Neuronal stem cell (in vitro differentiated cells): ENCODE results near the gene PCYT1A.

Experiments used
- DNase-seq: peaks from one replicate; pipeline ENCODE4 v3.0.0-alpha.2; 2013; ENCODE audit warnings: low spot score
- H2AFZ ChIP-seq: one replicate; pipeline ENCODE4 v1.6.1; 2013; ENCODE audit warnings: mild to moderate bottlenecking, low read length, inconsistent platforms
- H2AK5ac ChIP-seq: 2 replicates; pipeline ENCODE4 v1.6.1; 2013; ENCODE audit warnings: low read depth, mild to moderate bottlenecking, inconsistent platforms, low read length, moderate library complexity, mixed read lengths
- H2BK120ac ChIP-seq: 2 replicates; pipeline ENCODE4 v1.6.1; 2013; ENCODE audit warnings: low read depth, mild to moderate bottlenecking, inconsistent platforms, low read length, moderate library complexity, mixed read lengths
- H2BK12ac ChIP-seq: one replicate; pipeline ENCODE4 v1.6.1; 2013; ENCODE audit warnings: low read length, inconsistent platforms
- H2BK15ac ChIP-seq: 2 replicates; pipeline ENCODE4 v1.6.1; 2013; ENCODE audit warnings: mild to moderate bottlenecking, low read length, inconsistent platforms, mixed read lengths
- H2BK5ac ChIP-seq: one replicate; pipeline ENCODE4 v1.6.1; 2013; ENCODE audit warnings: inconsistent platforms, mild to moderate bottlenecking, low read length, moderate library complexity
- H3K14ac ChIP-seq: one replicate; pipeline ENCODE4 v1.6.1; 2013; ENCODE audit warnings: low read length, inconsistent platforms
- H3K18ac ChIP-seq: 2 replicates; pipeline ENCODE4 v1.6.1; 2013; ENCODE audit warnings: low read length, inconsistent platforms
- H3K23ac ChIP-seq: 2 replicates; pipeline ENCODE4 v1.6.1; 2013; ENCODE audit warnings: low read depth, mild to moderate bottlenecking, mixed read lengths, low read length, inconsistent platforms; ENCODE audit not compliant: poor library complexity
- H3K27ac ChIP-seq: replicated peaks from 3 replicates; pipeline ENCODE4 v1.5.1; 2013; ENCODE audit warnings: low read length, inconsistent platforms
- H3K27me3 ChIP-seq, 3 experiments: 2 replicates each; pipeline ENCODE4 v1.6.1; 2013; ENCODE audit warnings: low read length in 3 of 3, mild to moderate bottlenecking in 2 of 3, inconsistent platforms in 1 of 3, low read depth in 1 of 3, mixed read lengths in 1 of 3, moderate library complexity in 1 of 3; ENCODE audit not compliant: control insufficient read depth in 3 of 3, insufficient read depth in 3 of 3
- H3K36me3 ChIP-seq, 2 donors: replicated peaks in 1 of 2; 2 replicates each; pipeline ENCODE4 v1.6.1; 2013; ENCODE audit warnings: low read length in 2 of 2; ENCODE audit not compliant: control insufficient read depth in 2 of 2, insufficient read depth in 2 of 2
- H3K4ac ChIP-seq: 2 replicates; pipeline ENCODE4 v1.6.1; 2013; ENCODE audit warnings: inconsistent platforms, mild to moderate bottlenecking, low read length, moderate library complexity
- H3K4me1 ChIP-seq, 2 donors: 1 replicate in 1 of 2; 2 replicates in 1 of 2; pipeline ENCODE4 v1.6.1; 2013; ENCODE audit warnings: low read length in 2 of 2, low read depth in 1 of 2; ENCODE audit not compliant: control insufficient read depth in 2 of 2, insufficient read depth in 1 of 2
- H3K4me2 ChIP-seq: one replicate; pipeline ENCODE4 v1.6.1; 2013; ENCODE audit warnings: mild to moderate bottlenecking, low read length, inconsistent platforms; ENCODE audit not compliant: insufficient read depth, poor library complexity, severe bottlenecking
- H3K4me3 ChIP-seq, 2 donors: 2 replicates each; pipeline ENCODE4 v1.5.1; 2013; ENCODE audit warnings: low read length in 2 of 2, mild to moderate bottlenecking in 2 of 2, inconsistent platforms in 1 of 2, moderate library complexity in 1 of 2
- H3K79me1 ChIP-seq: one replicate; pipeline ENCODE4 v1.6.1; 2013; ENCODE audit warnings: low read depth, mild to moderate bottlenecking, inconsistent platforms, low read length, moderate library complexity
- H3K9ac ChIP-seq: one replicate; pipeline ENCODE4 v1.6.1; 2013; ENCODE audit warnings: mild to moderate bottlenecking, low read depth, low read length, inconsistent platforms; ENCODE audit not compliant: poor library complexity
- H3K9me3 ChIP-seq, 2 donors: replicated peaks in 1 of 2; 2 replicates each; pipeline versions ENCODE3 to v1.6.1; 2013; ENCODE audit warnings: low read length in 2 of 2, mild to moderate bottlenecking in 2 of 2, inconsistent platforms in 1 of 2, low read depth in 1 of 2, mixed read lengths in 1 of 2, moderate library complexity in 1 of 2; ENCODE audit not compliant: control insufficient read depth in 2 of 2, insufficient read depth in 1 of 2
- H4K8ac ChIP-seq: one replicate; pipeline ENCODE4 v1.6.1; 2013; ENCODE audit warnings: low read depth, mild to moderate bottlenecking, inconsistent platforms, low read length, moderate library complexity
- H4K91ac ChIP-seq: one replicate; pipeline ENCODE4 v1.6.1; 2013; ENCODE audit warnings: low read length, low read depth, mild to moderate bottlenecking, inconsistent platforms; ENCODE audit not compliant: poor library complexity
- WGBS, 2 donors: extraction: QIAGEN DNeasy Blood & Tissue Kit; methylation state at CpG; one replicate each; pipeline ENCODE4 v1.1.7; 2013; ENCODE audit warnings: missing lambda C conversion rate in 2 of 2, mixed read lengths in 1 of 2; ENCODE audit not compliant: insufficient read length in 2 of 2, insufficient replicate concordance in 1 of 2; ENCODE audit errors: extremely low coverage in 2 of 2; 5-methylcytosine and 5-hydroxymethylcytosine counted together

PCYT1A gene

GRCh38 chr3:196280689-196281440, 6.7 kb downstream of the PCYT1A start:
- H3K79me1 ChIP-seq = no peaks in the 10 kb centered on the region
- H2BK120ac ChIP-seq = no peak overlapping the region
- no peak overlapping the region for H3K18ac ChIP-seq
- no peak overlapping the region for H2AK5ac ChIP-seq
- peaks cover 0 to 2% of the 10 kb centered on the region in 2 donors for H3K36me3 ChIP-seq
- H2BK5ac ChIP-seq = no peak overlapping the region
- H3K4ac ChIP-seq = no peak overlapping the region
- no peaks in the 10 kb centered on the region for H3K9me3 ChIP-seq
- H2BK15ac ChIP-seq = no peak overlapping the region
- H3K14ac ChIP-seq = no peak overlapping the region
- H3K27me3 ChIP-seq = no peaks in the 10 kb centered on the region
- no peak overlapping the region for H3K4me3 ChIP-seq
- no peak overlapping the region for H2BK12ac ChIP-seq
- no peak for DNase-seq
- H3K4me1 ChIP-seq = no peaks in the 10 kb centered on the region
- no peak overlapping the region for H4K8ac ChIP-seq
- H3K4me2 ChIP-seq = no peak overlapping the region
- no peak overlapping the region for H3K9ac ChIP-seq
- no peak overlapping the region for H2AFZ ChIP-seq
- no CpG with 5 or more reads among the region's 7 CpGs for WGBS, 2 donors
- H3K27ac ChIP-seq = no peak overlapping the region
- H4K91ac ChIP-seq = no peak overlapping the region
- no peak overlapping the region for H3K23ac ChIP-seq

GRCh38 chr3:196275126-196275525, 12.4 kb downstream of the PCYT1A start:
- no peak overlapping the region for H2AK5ac ChIP-seq
- no peak overlapping the region for H2BK5ac ChIP-seq
- H3K14ac ChIP-seq = no peak overlapping the region
- H4K91ac ChIP-seq = no peak overlapping the region
- H3K9ac ChIP-seq = no peak overlapping the region
- H3K18ac ChIP-seq = no peak overlapping the region
- H3K4me3 ChIP-seq = no peak overlapping the region
- H3K79me1 ChIP-seq = peaks cover 2% of the 10 kb centered on the region
- no peak overlapping the region for H3K23ac ChIP-seq
- peaks cover 8 to 23% of the 10 kb centered on the region in 2 donors for H3K36me3 ChIP-seq
- H3K9me3 ChIP-seq = peaks cover 5 to 16% of the 10 kb centered on the region in 2 donors
- H4K8ac ChIP-seq = no peak overlapping the region
- no peak overlapping the region for H2BK12ac ChIP-seq
- H2AFZ ChIP-seq = no peak overlapping the region
- no peaks in the 10 kb centered on the region for H3K4me1 ChIP-seq
- no peak for DNase-seq
- H2BK15ac ChIP-seq = no peak overlapping the region
- H3K27ac ChIP-seq = no peak overlapping the region
- H2BK120ac ChIP-seq = no peak overlapping the region
- H3K27me3 ChIP-seq = no peaks in the 10 kb centered on the region
- H3K4ac ChIP-seq = no peak overlapping the region
- H3K4me2 ChIP-seq = no peak overlapping the region
- WGBS, 2 donors = no CpG with 5 or more reads among the region's 5 CpGs

GRCh38 chr3:196274585-196274984, 12.9 kb downstream of the PCYT1A start:
- Histone ChIP-seq H2BK5ac (no peak overlapping the region), H4K8ac (no peak overlapping the region), H4K91ac (no peak overlapping the region), H3K14ac (no peak overlapping the region), H3K4me2 (no peak overlapping the region), H3K18ac (no peak overlapping the region), H3K9me3 (peaks cover 5 to 16% of the 10 kb centered on the region in 2 donors), H3K4me3 (no peak overlapping the region), H2AK5ac (no peak overlapping the region), H3K79me1 (peaks cover 2% of the 10 kb centered on the region), H2BK15ac (no peak overlapping the region), H3K27ac (no peak overlapping the region), H3K23ac (no peak overlapping the region), H2AFZ (no peak overlapping the region), H3K4ac (no peak overlapping the region), H2BK120ac (no peak overlapping the region), H3K27me3 (no peaks in the 10 kb centered on the region), H2BK12ac (no peak overlapping the region), H3K9ac (no peak overlapping the region), H3K36me3 (peaks cover 8 to 26% of the 10 kb centered on the region in 2 donors), H3K4me1 (no peaks in the 10 kb centered on the region)
- WGBS, 2 donors = no CpG with 5 or more reads among the region's 5 CpGs
- no peak for DNase-seq

GRCh38 chr3:196273655-196274054, 13.9 kb downstream of the PCYT1A start:
- Histone ChIP-seq H2AK5ac (no peak overlapping the region), H3K18ac (peak overlapping the region; percentile 16), H2BK120ac (no peak overlapping the region), H3K14ac (peak overlapping the region; percentile 75), H3K36me3 (peaks cover 8 to 35% of the 10 kb centered on the region in 2 donors), H2BK5ac (no peak overlapping the region), H3K9me3 (peaks cover 5 to 16% of the 10 kb centered on the region in 2 donors), H3K27ac (no peak overlapping the region), H3K4me2 (no peak overlapping the region), H4K8ac (no peak overlapping the region), H3K4me3 (peak overlapping the region in 1 of 2 donors; percentile 30), H3K9ac (peak overlapping the region; percentile 78), H4K91ac (peak overlapping the region; percentile 40), H3K79me1 (peaks cover 2% of the 10 kb centered on the region), H3K4me1 (no peaks in the 10 kb centered on the region), H2BK12ac (no peak overlapping the region), H2AFZ (no peak overlapping the region), H2BK15ac (no peak overlapping the region), H3K27me3 (no peaks in the 10 kb centered on the region), H3K23ac (peak overlapping the region; percentile 45), H3K4ac (no peak overlapping the region)
- WGBS, 2 donors = no CpG with 5 or more reads among the region's 12 CpGs
- no peak for DNase-seq
